CD14-positive monocyte (primary cell): ENCODE data around the gene EOLA1. TPM values are rescaled to one million over a fixed set of nuclear protein-coding genes. Genes with fewer than 3 reads are reported as not detected.
"Not testable (repeated sequence)": the region's sequence is repeated elsewhere in the genome, so short reads cannot be mapped to it uniquely, and the experiment has no call there.

Experiments
- DNase-seq, 3 donors: peaks; one replicate each; pipeline ENCODE4 v3.0.0-alpha.2; 2011 to 2022
- H2AFZ ChIP-seq: 2 replicates; pipeline ENCODE4 v1.6.0; 2012; ENCODE audit warnings: mild to moderate bottlenecking, low read depth, low read length, inconsistent platforms; ENCODE audit not compliant: insufficient read depth, poor library complexity, severe bottlenecking
- H3K27ac ChIP-seq, 2 donors: 1 replicate in 1 of 2; 2 replicates in 1 of 2; pipeline ENCODE4 v1.5.1; 2012 to 2013; ENCODE audit warnings: low read length in 2 of 2, control low read depth in 1 of 2, inconsistent platforms in 1 of 2, low read depth in 1 of 2, mild to moderate bottlenecking in 1 of 2
- H3K27me3 ChIP-seq, 2 donors: one replicate each; pipeline versions ENCODE4 v1.6.0 to v1.6.1; 2011 to 2013; ENCODE audit warnings: low read length in 2 of 2; ENCODE audit not compliant: control insufficient read depth in 2 of 2, insufficient read depth in 2 of 2
- H3K36me3 ChIP-seq, 2 donors: replicated peaks in 1 of 2; 1 replicate in 1 of 2; 2 replicates in 1 of 2; pipeline versions ENCODE4 v1.5.1 to v1.6.1; 2012 to 2013; ENCODE audit warnings: low read length in 2 of 2, control low read depth in 1 of 2, inconsistent platforms in 1 of 2, mild to moderate bottlenecking in 1 of 2; ENCODE audit not compliant: insufficient read depth in 2 of 2, control insufficient read depth in 1 of 2
- H3K4me1 ChIP-seq, 2 donors: 1 replicate in 1 of 2; 2 replicates in 1 of 2; pipeline versions ENCODE4 v1.5.1 to v1.6.1; 2012 to 2013; ENCODE audit warnings: low read length in 2 of 2, control low read depth in 1 of 2, inconsistent platforms in 1 of 2, mild to moderate bottlenecking in 1 of 2, moderate library complexity in 1 of 2; ENCODE audit not compliant: insufficient read depth in 2 of 2, control insufficient read depth in 1 of 2
- H3K4me2 ChIP-seq: replicated peaks from 2 replicates; pipeline ENCODE3; 2012; ENCODE audit warnings: low read length, moderate library complexity, mild to moderate bottlenecking; ENCODE audit not compliant: poor library complexity, severe bottlenecking; ENCODE audit errors: extremely low read depth
- H3K4me3 ChIP-seq, 3 experiments: fragments of 200-600 bp in 1 of 3; sonication (generic) in 1 of 3; replicated peaks in 1 of 3; 1 replicate in 2 of 3; 2 replicates in 1 of 3; pipeline ENCODE4 v1.5.1; 2011 to 2013; ENCODE audit warnings: low read length in 3 of 3, mild to moderate bottlenecking in 3 of 3, control low read depth in 2 of 3, low read depth in 2 of 3, inconsistent platforms in 1 of 3, moderate library complexity in 1 of 3
- H3K79me2 ChIP-seq: 2 replicates; pipeline ENCODE4 v1.6.0; 2012; ENCODE audit warnings: mild to moderate bottlenecking, control low read depth, inconsistent platforms, low read length, moderate library complexity; ENCODE audit not compliant: insufficient read depth
- H3K9ac ChIP-seq: 2 replicates; pipeline ENCODE4 v1.6.0; 2017; ENCODE audit warnings: low read length, mild to moderate bottlenecking; ENCODE audit not compliant: insufficient read depth, poor library complexity, severe bottlenecking
- H3K9me3 ChIP-seq, 2 donors: replicated peaks in 1 of 2; 1 replicate in 1 of 2; 2 replicates in 1 of 2; pipeline versions ENCODE4 v1.5.1 to v1.6.1; 2012 to 2013; ENCODE audit warnings: low read length in 2 of 2, control low read depth in 1 of 2; ENCODE audit not compliant: control insufficient read depth in 1 of 2, insufficient read depth in 1 of 2
- H4K20me1 ChIP-seq: 2 replicates; pipeline ENCODE4 v1.6.0; 2012; ENCODE audit warnings: mild to moderate bottlenecking, low read length, control low read depth, moderate library complexity; ENCODE audit not compliant: insufficient read depth
- H3K27ac Mint-ChIP-seq, 7 donors: one replicate each; pipeline ENCODE4 v1.8.0; 2020; ENCODE audit warnings: mild to moderate bottlenecking in 7 of 7, mixed read lengths in 7 of 7, moderate library complexity in 6 of 7, inconsistent platforms in 2 of 7
- H3K27me3 Mint-ChIP-seq, 3 donors: one replicate each; pipeline ENCODE4 v1.8.0; 2021 to 2022; ENCODE audit warnings: low read depth in 3 of 3, mild to moderate bottlenecking in 3 of 3, mixed read lengths in 3 of 3, moderate library complexity in 3 of 3, inconsistent platforms in 1 of 3
- H3K36me3 Mint-ChIP-seq, 2 donors: one replicate each; pipeline ENCODE4 v1.8.0; 2020; ENCODE audit warnings: mixed read lengths in 2 of 2, inconsistent platforms in 1 of 2, mild to moderate bottlenecking in 1 of 2
- H3K4me1 Mint-ChIP-seq: one replicate; pipeline ENCODE4 v1.8.0; 2020; ENCODE audit warnings: mild to moderate bottlenecking, mixed read lengths
- H3K4me3 Mint-ChIP-seq, 2 donors: one replicate each; pipeline ENCODE4 v1.8.0; 2020; ENCODE audit warnings: mild to moderate bottlenecking in 2 of 2, mixed read lengths in 2 of 2, moderate library complexity in 1 of 2
- H3K9me3 Mint-ChIP-seq, 7 donors: one replicate each; pipeline ENCODE4 v1.8.0; 2020 to 2022; ENCODE audit warnings: mixed read lengths in 7 of 7, mild to moderate bottlenecking in 6 of 7, moderate library complexity in 6 of 7, inconsistent platforms in 2 of 7
- WGBS: methylation state at CpG from one replicate; pipeline ENCODE4 v1.1.5; 2013; ENCODE audit warnings: missing lambda C conversion rate; ENCODE audit not compliant: insufficient coverage; 5-methylcytosine and 5-hydroxymethylcytosine counted together
- intact Hi-C, 2 donors: fragments of 100-400 bp; cut with micrococcal nuclease; formaldehyde crosslinking; loops; one replicate each; pipeline versions ENCODE4 v1.15.0 to v1.15.1; 2023
- polyA plus RNA-seq, 3 donors: library from polyadenylated mRNA; depleted of rRNA in 1 of 3; unstranded in 2 of 3; stranded (reverse) in 1 of 3; fragments of 300-500 nt in 2 of 3; fragments of >200 nt in 1 of 3; fragmentation: Illumina TruSeq in 2 of 3; gene quantifications; 1 replicate in 2 of 3; 2 replicates in 1 of 3; pipeline ENCODE4 v1.2.3, GENCODE V29; 2012 to 2021

Gene EOLA1
- polyA plus RNA-seq, 3 donors: 15.5 to 48.6 (median 20.7) TPM

DNA sequence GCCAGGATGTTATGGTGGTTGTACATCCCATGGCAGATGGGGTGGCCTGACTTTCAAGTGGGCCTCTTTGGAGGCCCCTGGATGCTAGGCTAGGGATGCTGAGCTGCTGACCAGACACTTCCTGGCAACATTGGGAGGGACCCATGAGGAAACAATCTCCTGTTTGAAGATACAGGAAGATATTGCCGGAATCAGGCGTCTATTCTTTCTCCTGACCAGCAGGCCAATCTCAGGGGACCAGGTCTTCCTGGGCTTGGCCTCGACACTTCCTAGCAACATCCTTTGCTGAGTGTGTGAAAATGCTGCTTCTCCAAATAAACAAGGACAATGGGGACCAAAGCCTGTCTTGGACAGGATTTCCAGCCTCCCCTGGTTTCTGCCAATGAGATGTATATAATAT, 7.0 kb downstream of the EOLA1 start:
- H3K27ac Mint-ChIP-seq, H3K36me3 ChIP-seq, H3K9me3 Mint-ChIP-seq, H3K79me2 ChIP-seq, H3K4me1 ChIP-seq, H3K4me1 Mint-ChIP-seq, H2AFZ ChIP-seq, H3K27me3 ChIP-seq, H3K9me3 ChIP-seq, H3K27ac ChIP-seq, DNase-seq, H3K4me3 Mint-ChIP-seq, H3K9ac ChIP-seq, H3K27me3 Mint-ChIP-seq, H3K4me2 ChIP-seq, H4K20me1 ChIP-seq, H3K4me3 ChIP-seq, intact Hi-C loops: not testable (repeated sequence)
- peaks cover 11 to 17% of the 10 kb centered on the region in 2 donors for H3K36me3 Mint-ChIP-seq
- WGBS: no CpG with 5 or more reads among the region's 3 CpGs

- H3K9me3 Mint-ChIP-seq, H3K4me2 ChIP-seq, H3K9me3 ChIP-seq, H2AFZ ChIP-seq, DNase-seq, H3K36me3 ChIP-seq, H3K27ac ChIP-seq, H3K27me3 Mint-ChIP-seq, H3K27me3 ChIP-seq, H3K4me1 ChIP-seq, H3K4me3 Mint-ChIP-seq, H3K4me1 Mint-ChIP-seq, H3K79me2 ChIP-seq, intact Hi-C loops, H3K9ac ChIP-seq, H3K4me3 ChIP-seq, H4K20me1 ChIP-seq, H3K27ac Mint-ChIP-seq: not testable (repeated sequence)
- whole genome bisulfite sequencing: no CpG with 5 or more reads among the region's 6 CpGs
- H3K36me3 Mint-ChIP-seq: peaks cover 5 to 13% of the 10 kb centered on the region in 2 donors
These were observed 8.9 kb downstream of the EOLA1 start, which contains the start of gene HSFX3 for GRCh38 chrX:149549701-149550100. Gene HSFX3, minus strand, starts transcription at chrX:149549924. Its CDS starts 72 bp downstream, at chrX:149549852.

GRCh38 chrX:149550454-149550853, 9.6 kb downstream of the EOLA1 start:
- H3K9me3 ChIP-seq, H3K27me3 Mint-ChIP-seq, H3K79me2 ChIP-seq, H3K36me3 Mint-ChIP-seq, H3K4me3 Mint-ChIP-seq, H3K36me3 ChIP-seq, H3K27ac ChIP-seq, H3K4me1 Mint-ChIP-seq, H3K27ac Mint-ChIP-seq, H3K4me2 ChIP-seq, H3K9ac ChIP-seq, intact Hi-C loops, H3K9me3 Mint-ChIP-seq, H2AFZ ChIP-seq, H3K4me3 ChIP-seq, H3K4me1 ChIP-seq, H3K27me3 ChIP-seq, H4K20me1 ChIP-seq, DNase-seq: not testable (repeated sequence)
- no CpG with 5 or more reads among the region's 1 CpG for WGBS

DNA sequence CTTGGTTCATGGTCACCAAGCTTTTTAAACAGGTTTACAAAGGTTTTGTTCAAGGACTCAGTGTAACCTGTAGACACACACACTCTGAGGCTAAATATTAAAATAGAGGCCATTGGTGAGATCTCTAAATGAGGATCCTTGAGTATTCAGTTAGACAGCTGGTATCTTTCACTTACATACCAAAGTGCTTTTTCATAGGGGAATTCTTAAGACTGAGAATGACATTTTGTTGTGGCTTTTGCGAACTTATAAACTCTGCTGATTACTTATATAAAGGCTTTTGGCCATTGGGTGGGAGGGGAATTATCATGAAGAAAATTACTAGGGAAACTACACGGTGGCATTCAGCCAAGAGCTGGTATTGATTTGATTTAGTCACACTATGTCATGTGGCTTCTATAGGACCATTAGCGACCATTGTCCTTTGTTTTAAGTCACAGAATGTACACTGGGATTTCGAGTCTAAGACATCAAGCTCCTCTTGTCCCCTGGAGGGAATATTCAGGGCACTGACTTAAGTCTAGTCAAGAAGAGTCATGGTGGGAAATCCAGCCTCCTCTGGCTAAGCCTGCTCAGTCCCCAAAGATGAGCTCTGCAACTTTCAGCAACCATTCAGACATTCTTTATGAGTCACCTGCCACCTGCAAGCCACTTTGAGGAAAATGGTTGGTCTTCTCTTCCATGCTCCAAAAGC, 10.6 kb downstream of the EOLA1 start:
- H3K27ac Mint-ChIP-seq, intact Hi-C loops, H3K9me3 Mint-ChIP-seq: not testable (repeated sequence)

More for the DNA sequence above, 10.6 kb downstream of the EOLA1 start:
- not testable (repeated sequence) for H3K27me3 ChIP-seq, H3K9ac ChIP-seq, H3K4me3 ChIP-seq, H3K4me1 ChIP-seq, H3K4me3 Mint-ChIP-seq, H3K79me2 ChIP-seq, H3K4me1 Mint-ChIP-seq, H3K36me3 Mint-ChIP-seq, H3K4me2 ChIP-seq, H3K27me3 Mint-ChIP-seq, H3K27ac ChIP-seq, H3K9me3 ChIP-seq, H3K36me3 ChIP-seq, H4K20me1 ChIP-seq, DNase-seq, H2AFZ ChIP-seq
- WGBS: no CpG with 5 or more reads among the region's 4 CpGs
